NCI-H774 (cell line): ENCODE results near the gene LHX5.

Source experiments
- DNase-seq: peaks from one replicate; lab custom pipeline; 2025; lab: John Stamatoyannopoulos, UW

Gene LHX5

GRCh38 chr12:113464852-113465719 is 6.6 kb downstream of the LHX5 start:
- DNase-seq, result peak; percentile 48

- no peak for DNase-seq
Observed at GRCh38 chr12:113464452-113464775, 7.3 kb downstream of the LHX5 start.

- no peak for DNase-seq
Observed at GRCh38 chr12:113463746-113464451, 7.8 kb downstream of the LHX5 start.

GRCh38 chr12:113462998-113463745 is 8.5 kb downstream of the LHX5 start:
- no peak for DNase-seq

- peak; percentile 31 for DNase-seq
Observed at GRCh38 chr12:113462117-113462774, 9.4 kb downstream of the LHX5 start.

GRCh38 chr12:113461666-113462065 is 10.0 kb downstream of the LHX5 start:
- DNase-seq, result peak; percentile 21

- DNase-seq, result no peak
Observed at GRCh38 chr12:113459981-113460380, 11.7 kb downstream of the LHX5 start.

GRCh38 chr12:113457710-113458109 is 14.0 kb downstream of the LHX5 start:
- DNase-seq, result no peak

GRCh38 chr12:113457185-113457584 is 14.5 kb downstream of the LHX5 start:
- DNase-seq, result no peak

GRCh38 chr12:113456761-113457160 is 14.9 kb downstream of the LHX5 start:
- DNase-seq, result peak; percentile 32

GRCh38 chr12:113456199-113456598 is 15.5 kb downstream of the LHX5 start:
- no peak for DNase-seq

- no peak for DNase-seq
Observed at GRCh38 chr12:113453330-113453729, 18.3 kb downstream of the LHX5 start.

GRCh38 chr12:113452458-113452857 is 19.2 kb downstream of the LHX5 start:
- no peak for DNase-seq

- DNase-seq, result no peak
Observed at GRCh38 chr12:113449839-113450238, 21.8 kb downstream of the LHX5 start.

GRCh38 chr12:113449299-113449698 is 22.4 kb downstream of the LHX5 start:
- DNase-seq, result no peak

- DNase-seq, result no peak
Observed at GRCh38 chr12:113448873-113449272, 22.8 kb downstream of the LHX5 start.

GRCh38 chr12:113445544-113446171 is 26.0 kb downstream of the LHX5 start:
- DNase-seq, result no peak

GRCh38 chr12:113443030-113443539 is 28.6 kb downstream of the LHX5 start:
- no peak for DNase-seq

- DNase-seq, result no peak
Observed at GRCh38 chr12:113440947-113441782, 30.5 kb downstream of the LHX5 start.

- DNase-seq, result no peak
Observed at GRCh38 chr12:113440336-113440735, 31.3 kb downstream of the LHX5 start.
